ENCODE results near the gene COX7B2.

DNA sequence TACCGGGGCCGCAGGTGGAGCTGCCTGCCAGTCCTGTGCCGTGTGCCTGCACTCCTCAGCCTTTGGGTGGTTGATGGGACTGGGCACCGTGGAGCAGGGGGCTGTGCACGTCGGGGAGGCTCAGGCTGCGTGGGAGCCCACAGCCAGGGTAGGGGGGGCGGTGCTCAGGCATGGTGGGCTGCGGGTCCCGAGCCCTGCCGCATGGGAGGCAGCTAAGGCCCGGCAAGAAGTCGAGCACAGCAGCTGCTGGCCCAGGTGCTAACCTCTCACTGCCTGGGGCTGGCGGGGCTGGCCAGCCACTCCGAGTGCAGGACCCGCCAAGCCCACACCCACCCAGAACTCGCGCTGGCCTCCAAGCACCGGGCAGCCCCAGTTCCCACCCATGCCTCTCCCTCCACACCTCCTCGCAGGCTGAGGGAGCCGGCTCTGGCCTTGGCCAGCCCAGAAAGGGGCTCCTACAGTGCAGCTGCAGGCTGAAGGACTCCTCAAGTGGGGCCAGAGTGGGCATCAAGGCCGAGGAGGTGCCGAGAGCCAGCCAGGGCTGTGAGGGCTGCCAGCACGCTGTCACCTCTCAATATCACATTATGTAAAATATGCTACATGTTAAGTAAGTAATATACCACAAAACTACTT is 104.1 kb downstream of the COX7B2 start:
- TF ChIP-seq, protein P1, sequence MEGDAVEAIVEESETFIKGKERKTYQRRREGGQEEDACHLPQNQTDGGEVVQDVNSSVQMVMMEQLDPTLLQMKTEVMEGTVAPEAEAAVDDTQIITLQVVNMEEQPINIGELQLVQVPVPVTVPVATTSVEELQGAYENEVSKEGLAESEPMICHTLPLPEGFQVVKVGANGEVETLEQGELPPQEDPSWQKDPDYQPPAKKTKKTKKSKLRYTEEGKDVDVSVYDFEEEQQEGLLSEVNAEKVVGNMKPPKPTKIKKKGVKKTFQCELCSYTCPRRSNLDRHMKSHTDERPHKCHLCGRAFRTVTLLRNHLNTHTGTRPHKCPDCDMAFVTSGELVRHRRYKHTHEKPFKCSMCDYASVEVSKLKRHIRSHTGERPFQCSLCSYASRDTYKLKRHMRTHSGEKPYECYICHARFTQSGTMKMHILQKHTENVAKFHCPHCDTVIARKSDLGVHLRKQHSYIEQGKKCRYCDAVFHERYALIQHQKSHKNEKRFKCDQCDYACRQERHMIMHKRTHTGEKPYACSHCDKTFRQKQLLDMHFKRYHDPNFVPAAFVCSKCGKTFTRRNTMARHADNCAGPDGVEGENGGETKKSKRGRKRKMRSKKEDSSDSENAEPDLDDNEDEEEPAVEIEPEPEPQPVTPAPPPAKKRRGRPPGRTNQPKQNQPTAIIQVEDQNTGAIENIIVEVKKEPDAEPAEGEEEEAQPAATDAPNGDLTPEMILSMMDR (IDR thresholded peaks at IDR 0.05; ENCODE audit: low read length): no peak
- no peak for TF ChIP-seq EZH2 (IDR thresholded peaks at IDR 0.05; ENCODE audit: borderline replicate concordance, low read length)
